ENCODE results near the gene OPN1LW. TPM values are rescaled to one million over a fixed set of nuclear protein-coding genes. Genes with fewer than 3 reads are reported as not detected.
A peak's percentile ranks its signal among the peaks of the same experiment; 100 is the strongest.
"Not testable (repeated sequence)": the region's sequence is repeated elsewhere in the genome, so short reads cannot be mapped to it uniquely, and the experiment has no call there.

The OPN1LW gene
- total RNA-seq, 4 donors from 2014 or later, result not detected

GRCh38 chrX:154172535-154172943 is 28.5 kb downstream of the OPN1LW start:
- H3K27ac ChIP-seq; H3K9me3 ChIP-seq; H3K36me3 ChIP-seq; DNase-seq; intact Hi-C loops (cut with DNase I; ENCODE audit: low total_unique reads); in situ Hi-C loops (cut with MboI; ENCODE audit: low sequenced_read_pairs in 4 of 4); H3K4me1 ChIP-seq; H3K4me3 ChIP-seq; H3K27me3 ChIP-seq: not testable (repeated sequence)
- ATAC-seq, result peak; percentile 47 to 73

- in situ Hi-C loops (cut with MboI; ENCODE audit: low sequenced_read_pairs in 4 of 4); H3K27me3 ChIP-seq; H3K36me3 ChIP-seq; intact Hi-C loops (cut with DNase I; ENCODE audit: low total_unique reads); DNase-seq; H3K9me3 ChIP-seq; H3K27ac ChIP-seq; H3K4me3 ChIP-seq; ATAC-seq; H3K4me1 ChIP-seq: not testable (repeated sequence)
These were observed 30.3 kb downstream of the OPN1LW start for GRCh38 chrX:154174356-154174755.

GRCh38 chrX:154182296-154182695 is 38.3 kb downstream of the OPN1LW start, which contains the start of gene OPN1MW:
Gene OPN1MW (plus strand): TSS chrX:154182596. CDS start chrX:154182678, 82 bp downstream.
- DNase-seq; H3K9me3 ChIP-seq; H3K4me3 ChIP-seq; intact Hi-C loops (cut with DNase I; ENCODE audit: low total_unique reads); H3K27me3 ChIP-seq; H3K36me3 ChIP-seq; H3K27ac ChIP-seq; ATAC-seq; H3K4me1 ChIP-seq; in situ Hi-C loops (cut with MboI; ENCODE audit: low sequenced_read_pairs in 4 of 4): not testable (repeated sequence)

GRCh38 chrX:154183794-154184193 is 39.8 kb downstream of the OPN1LW start:
- H3K4me3 ChIP-seq; intact Hi-C loops (cut with DNase I; ENCODE audit: low total_unique reads); H3K4me1 ChIP-seq; H3K27ac ChIP-seq; DNase-seq; H3K27me3 ChIP-seq; H3K36me3 ChIP-seq; H3K9me3 ChIP-seq; in situ Hi-C loops (cut with MboI; ENCODE audit: low sequenced_read_pairs in 4 of 4); ATAC-seq: not testable (repeated sequence)

- intact Hi-C loops (cut with DNase I; ENCODE audit: low total_unique reads); in situ Hi-C loops (cut with MboI; ENCODE audit: low sequenced_read_pairs in 4 of 4); DNase-seq: not testable (repeated sequence)
These were observed 48.8 kb downstream of the OPN1LW start for GRCh38 chrX:154192846-154193245.

GRCh38 chrX:154194316-154194715 is 50.3 kb downstream of the OPN1LW start:
- H3K9me3 ChIP-seq; intact Hi-C loops (cut with DNase I; ENCODE audit: low total_unique reads); ATAC-seq; in situ Hi-C loops (cut with MboI; ENCODE audit: low sequenced_read_pairs in 4 of 4); H3K4me3 ChIP-seq; H3K27ac ChIP-seq; DNase-seq; H3K27me3 ChIP-seq; H3K36me3 ChIP-seq; H3K4me1 ChIP-seq: not testable (repeated sequence)

More at GRCh38 chrX:154192846-154193245, 48.8 kb downstream of the OPN1LW start:
- H3K9me3 ChIP-seq, H3K27me3 ChIP-seq, H3K4me3 ChIP-seq, H3K27ac ChIP-seq, H3K4me1 ChIP-seq, H3K36me3 ChIP-seq, ATAC-seq: not testable (repeated sequence)

- not testable (repeated sequence) for ATAC-seq
These were observed 52.4 kb downstream of the OPN1LW start for GRCh38 chrX:154196466-154196865.

More at GRCh38 chrX:154196466-154196865, 52.4 kb downstream of the OPN1LW start:
- intact Hi-C loops (cut with DNase I; ENCODE audit: low total_unique reads); H3K27me3 ChIP-seq; in situ Hi-C loops (cut with MboI; ENCODE audit: low sequenced_read_pairs in 4 of 4); H3K4me1 ChIP-seq; H3K9me3 ChIP-seq; H3K27ac ChIP-seq; DNase-seq; H3K4me3 ChIP-seq; H3K36me3 ChIP-seq: not testable (repeated sequence)

Other genes starting within 250 kb of the OPN1LW start
- 1 to 10 TPM; 1.5 to 3.8 (median 2.0) TPM for gene AVPR2, start 239.6 kb upstream of the OPN1LW start, total RNA-seq
- 10 to 100 TPM in 1 of 4 donors, 1 to 10 TPM in 3; 2.6 to 10.7 (median 4.4) TPM for gene ARHGAP4, start 218.0 kb upstream of the OPN1LW start, total RNA-seq
- gene NAA10, start 209.2 kb upstream of the OPN1LW start, total RNA-seq, result 100 to 1,000 TPM in 2 of 4 donors, 10 to 100 TPM in 2; 76.3 to 175 (median 111) TPM
- 1 to 10 TPM; 1.8 to 2.6 (median 2.0) TPM for gene RENBP, start 199.6 kb upstream of the OPN1LW start, total RNA-seq
- gene HCFC1, start 172.4 kb upstream of the OPN1LW start, total RNA-seq, result 10 to 100 TPM; 15.9 to 56.4 (median 51.8) TPM
- gene TMEM187, start 171.5 kb upstream of the OPN1LW start, total RNA-seq, result 1 to 10 TPM; 1.3 to 8.6 (median 3.8) TPM
- 100 to 1,000 TPM in 3 of 4 donors, 10 to 100 TPM in 1; 73.9 to 157 (median 115) TPM for gene IRAK1, start 124.3 kb upstream of the OPN1LW start, total RNA-seq
- gene MECP2, start 46.5 kb upstream of the OPN1LW start, total RNA-seq, result 10 to 100 TPM; 39.0 to 63.2 (median 45.2) TPM
- not detected for gene OPN1MW, start 38.4 kb downstream of the OPN1LW start, total RNA-seq
- not detected for gene OPN1MW2, start 75.5 kb downstream of the OPN1LW start, total RNA-seq
- not detected for gene OPN1MW3, start 113.3 kb downstream of the OPN1LW start, total RNA-seq
- not detected for gene TEX28, start 150.9 kb downstream of the OPN1LW start, total RNA-seq
- under 1 TPM in 3 of 4 donors, not detected in 1; 0.09 to 0.36 (median 0.10) TPM for gene TKTL1, start 151.6 kb downstream of the OPN1LW start, total RNA-seq
- gene FLNA, start 230.4 kb downstream of the OPN1LW start, total RNA-seq, result 100 to 1,000 TPM in 1 of 4 donors, 10 to 100 TPM in 3; 23.9 to 128 (median 88.9) TPM
- gene EMD, start 235.1 kb downstream of the OPN1LW start, total RNA-seq, result 10 to 100 TPM; 36.2 to 61.5 (median 53.2) TPM

All from gastrocnemius medialis (tissue), 4 donors.